ENCODE measurements around the gene SEC14L2.
A peak's percentile ranks its signal among the peaks of the same experiment; 100 is the strongest.

SEC14L2 gene

DNA sequence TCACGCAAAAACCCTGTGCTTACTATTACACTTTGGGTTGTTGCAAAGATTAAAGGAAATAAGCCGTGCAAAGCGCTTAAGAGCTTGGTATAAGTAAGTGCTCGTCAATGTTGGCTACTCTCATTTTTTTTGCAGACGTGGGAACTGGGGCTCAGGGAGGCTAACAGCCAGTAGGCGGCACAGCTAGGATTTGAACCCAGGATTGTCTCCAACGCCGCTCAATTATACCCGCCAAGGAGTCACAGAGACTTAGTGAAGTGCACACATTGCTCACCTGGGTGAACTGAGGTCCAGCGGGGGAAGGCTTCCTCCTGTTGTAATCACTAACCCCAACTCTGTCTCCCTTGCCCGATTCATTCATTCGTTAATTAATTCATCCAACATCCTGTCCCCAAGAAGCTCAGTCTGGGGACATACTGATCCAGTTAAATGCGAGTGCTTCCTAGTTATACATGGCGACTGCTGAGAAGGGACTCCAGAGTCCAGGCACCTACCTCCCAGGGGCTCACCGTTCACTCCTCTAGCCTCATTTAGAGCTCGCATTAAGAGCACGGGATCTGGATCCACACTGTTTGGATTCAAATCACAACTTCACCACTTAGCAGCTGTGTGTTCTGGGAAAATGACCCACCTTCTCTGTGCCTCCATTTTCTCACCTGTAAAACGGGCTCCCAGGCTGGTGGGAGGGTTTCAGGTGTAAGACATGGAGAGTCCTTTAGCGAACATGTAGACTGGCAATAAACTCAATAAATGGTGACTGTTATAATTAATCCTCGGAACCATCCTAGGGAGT lies 27.9 kb downstream of the SEC14L2 start:
- peak overlapping the region; percentile 87 for H3K9ac ChIP-seq (ENCODE audit: low read length)
- peak overlapping the region; percentile 87 for H3K4me3 ChIP-seq (ENCODE audit: low read length)
- peak overlapping the region; percentile 97 for H3K4me2 ChIP-seq (ENCODE audit: low read length)
- peaks cover 44% of the 10 kb centered on the region for H3K79me2 ChIP-seq (ENCODE audit: low read length)
- H3K27me3 ChIP-seq (ENCODE audit: low read depth, low read length), result no peaks in the 10 kb centered on the region
- H3K4me1 ChIP-seq (ENCODE audit: low read length), result peaks cover 25% of the 10 kb centered on the region
- 0 out of 2 replicates have a peak, but pooled peaks cover 7% of the 10 kb centered on the region for H4K20me1 ChIP-seq (ENCODE audit: insufficient read depth, low read length)
- H2AFZ ChIP-seq (ENCODE audit: low read depth, low read length), result peak overlapping the region; percentile 59
- H3K36me3 ChIP-seq (replicated peaks; ENCODE audit: low read depth, low read length), result peaks cover 50% of the 10 kb centered on the region
- no peaks in the 10 kb centered on the region for H3K9me3 ChIP-seq (ENCODE audit: insufficient read depth, low read length)
- peak overlapping the region; percentile 64 for H3K27ac ChIP-seq (ENCODE audit: low read length)
- TF ChIP-seq EZH2phosphoT487 (IDR thresholded peaks at IDR 0.05; ENCODE audit: low read depth), result no peak
- TF ChIP-seq, protein P1, sequence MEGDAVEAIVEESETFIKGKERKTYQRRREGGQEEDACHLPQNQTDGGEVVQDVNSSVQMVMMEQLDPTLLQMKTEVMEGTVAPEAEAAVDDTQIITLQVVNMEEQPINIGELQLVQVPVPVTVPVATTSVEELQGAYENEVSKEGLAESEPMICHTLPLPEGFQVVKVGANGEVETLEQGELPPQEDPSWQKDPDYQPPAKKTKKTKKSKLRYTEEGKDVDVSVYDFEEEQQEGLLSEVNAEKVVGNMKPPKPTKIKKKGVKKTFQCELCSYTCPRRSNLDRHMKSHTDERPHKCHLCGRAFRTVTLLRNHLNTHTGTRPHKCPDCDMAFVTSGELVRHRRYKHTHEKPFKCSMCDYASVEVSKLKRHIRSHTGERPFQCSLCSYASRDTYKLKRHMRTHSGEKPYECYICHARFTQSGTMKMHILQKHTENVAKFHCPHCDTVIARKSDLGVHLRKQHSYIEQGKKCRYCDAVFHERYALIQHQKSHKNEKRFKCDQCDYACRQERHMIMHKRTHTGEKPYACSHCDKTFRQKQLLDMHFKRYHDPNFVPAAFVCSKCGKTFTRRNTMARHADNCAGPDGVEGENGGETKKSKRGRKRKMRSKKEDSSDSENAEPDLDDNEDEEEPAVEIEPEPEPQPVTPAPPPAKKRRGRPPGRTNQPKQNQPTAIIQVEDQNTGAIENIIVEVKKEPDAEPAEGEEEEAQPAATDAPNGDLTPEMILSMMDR (IDR thresholded peaks at IDR 0.05; ENCODE audit: low read depth, low read length), result peak; percentile 25; the same call in 1 of the 2 replicates

DNA sequence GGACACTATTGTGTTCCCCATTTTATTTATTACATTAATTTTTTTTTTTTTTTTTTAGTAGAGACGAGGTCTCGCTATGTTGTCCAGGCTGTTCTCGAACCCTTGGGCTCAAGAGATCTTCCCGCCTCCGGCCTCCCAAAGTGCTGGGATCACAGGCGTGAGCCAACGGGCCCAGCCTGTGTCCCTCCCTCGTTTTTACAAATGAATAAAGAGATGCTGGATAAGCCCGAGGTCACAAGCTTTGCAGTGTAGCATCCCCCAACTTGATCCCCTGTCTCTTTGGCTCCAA lies 28.5 kb downstream of the SEC14L2 start:
- Histone ChIP-seq H3K9ac (ENCODE audit: low read length) (peak overlapping the region; percentile 87), H2AFZ (ENCODE audit: low read depth, low read length) (peak overlapping the region; percentile 69), H3K4me1 (ENCODE audit: low read length) (peaks cover 25% of the 10 kb centered on the region), H4K20me1 (ENCODE audit: insufficient read depth, low read length) (0 out of 2 replicates have a peak, but pooled peaks cover 7% of the 10 kb centered on the region), H3K9me3 (ENCODE audit: insufficient read depth, low read length) (no peaks in the 10 kb centered on the region), H3K27ac (ENCODE audit: low read length) (peak overlapping the region; percentile 64), H3K4me2 (ENCODE audit: low read length) (peak overlapping the region; percentile 97), H3K4me3 (ENCODE audit: low read length) (peak overlapping the region; percentile 87), H3K36me3 (replicated peaks; ENCODE audit: low read depth, low read length) (peaks cover 48% of the 10 kb centered on the region), H3K27me3 (ENCODE audit: low read depth, low read length) (no peaks in the 10 kb centered on the region), H3K79me2 (ENCODE audit: low read length) (peaks cover 44% of the 10 kb centered on the region)
- TF ChIP-seq, protein P1 (IDR thresholded peaks at IDR 0.05; ENCODE audit: low read depth, low read length), result no peak
- TF ChIP-seq EZH2phosphoT487 (IDR thresholded peaks at IDR 0.05; ENCODE audit: low read depth), result no peak

DNA sequence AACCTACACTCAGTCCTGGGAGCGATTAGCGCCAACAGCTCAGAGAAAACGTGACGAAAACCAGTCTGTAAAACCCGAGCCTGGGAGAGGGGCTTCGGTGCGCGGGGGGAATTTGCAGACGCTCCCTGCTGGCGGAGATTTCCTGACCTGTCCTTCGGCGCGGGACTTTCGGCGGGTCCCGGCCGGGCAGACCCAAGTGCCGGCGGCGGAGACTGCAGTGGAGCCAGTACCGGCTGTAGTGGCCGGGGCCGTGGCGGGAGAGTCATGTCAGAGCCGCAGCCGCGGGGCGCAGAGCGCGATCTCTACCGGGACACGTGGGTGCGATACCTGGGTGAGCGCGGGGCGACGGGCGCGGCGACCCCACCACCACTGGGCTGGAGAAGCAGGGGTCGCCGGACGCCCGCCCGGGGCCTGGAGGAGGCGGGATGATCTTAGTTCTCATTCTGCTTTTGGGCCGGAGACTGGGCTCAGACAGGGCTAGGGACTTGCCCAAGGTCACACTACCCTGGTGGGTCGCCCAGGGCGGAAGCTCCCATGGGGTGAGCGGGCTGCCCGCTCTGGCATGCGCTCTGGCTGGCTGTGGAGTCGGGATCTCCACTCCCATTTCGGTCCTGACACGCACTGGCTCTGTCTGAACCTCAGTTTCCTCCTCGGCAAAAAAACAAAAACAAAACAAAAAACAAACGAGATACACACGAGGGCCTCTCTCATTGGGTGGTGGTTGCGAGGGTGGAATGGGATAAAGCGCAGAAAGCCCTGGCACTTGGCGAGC lies 29.0 kb downstream of the SEC14L2 start, which contains the start of gene MTFP1:
MTFP1 (plus strand) TSS at position 153 of the 772 bp plus-strand sequence; CDS start at position 265, 112 bp downstream.
- H3K79me2 ChIP-seq (ENCODE audit: low read length), result peaks cover 44% of the 10 kb centered on the region
- no peaks in the 10 kb centered on the region for H3K27me3 ChIP-seq (ENCODE audit: low read depth, low read length)
- H3K4me3 ChIP-seq (ENCODE audit: low read length), result peak within 1 kb of the TSS; percentile 87
- H3K36me3 ChIP-seq (replicated peaks; ENCODE audit: low read depth, low read length), result peaks cover 43% of the 10 kb centered on the region
- peak within 1 kb of the TSS; percentile 64 for H3K27ac ChIP-seq (ENCODE audit: low read length)
- H4K20me1 ChIP-seq (ENCODE audit: insufficient read depth, low read length), result 0 out of 2 replicates have a peak, but pooled peaks cover 7% of the 10 kb centered on the region
- H3K4me1 ChIP-seq (ENCODE audit: low read length), result peaks cover 25% of the 10 kb centered on the region
- H3K9me3 ChIP-seq (ENCODE audit: insufficient read depth, low read length), result no peaks in the 10 kb centered on the region
- H3K9ac ChIP-seq (ENCODE audit: low read length), result peak within 1 kb of the TSS; percentile 87
- peak within 1 kb of the TSS; percentile 69 for H2AFZ ChIP-seq (ENCODE audit: low read depth, low read length)
- no peak for TF ChIP-seq EZH2phosphoT487 (IDR thresholded peaks at IDR 0.05; ENCODE audit: low read depth)
- TF ChIP-seq, protein P1 (IDR thresholded peaks at IDR 0.05; ENCODE audit: low read depth, low read length), result 0 out of 2 replicates have a peak, but pooled peaks have one; percentile 5
- peak within 1 kb of the TSS; percentile 97 for H3K4me2 ChIP-seq (ENCODE audit: low read length)

Measured in OCI-LY3 (cell line).